H1 (cell line): ENCODE results near the gene OR10J5. TPM values are rescaled to one million over a fixed set of nuclear protein-coding genes. Genes with fewer than 3 reads are reported as not detected.
"Not testable (repeated sequence)": the region's sequence is repeated elsewhere in the genome, so short reads cannot be mapped to it uniquely, and the experiment has no call there.

ENCODE experiments used
- CTCF ChIA-PET: fragments of 300-600 bp; sonication (Branson Sonifier 250); formaldehyde crosslinking; loops from one replicate; lab custom pipeline; 2021; ENCODE audit not compliant: partially characterized antibody; lab: Charles Lee
- POLR2A ChIA-PET: fragments of 300-600 bp; sonication (Branson Sonifier 250); formaldehyde crosslinking; loops from one replicate; lab custom pipeline; 2021; ENCODE audit warnings: inconsistent platforms; ENCODE audit not compliant: partially characterized antibody; lab: Charles Lee
- DNase-seq, 2 experiments: peaks; one replicate each; pipeline versions ENCODE4 v3.0.0 to v3.0.0-alpha.2; 2010 to 2022; ENCODE audit warnings: low spot score in 2 of 2, low read depth in 1 of 2, mixed read lengths in 1 of 2
- FAIRE-seq: peaks from 2 replicates; lab custom pipeline; 2011; peaks lifted over from hg19 to GRCh38; lab: Jason Lieb, UNC
- H2AFZ ChIP-seq: 2 replicates; pipeline ENCODE4 v1.8.1; 2012; ENCODE audit warnings: low read length, inconsistent platforms
- H2AK5ac ChIP-seq: 2 replicates; pipeline ENCODE4 v1.6.1; 2013; ENCODE audit warnings: low read depth, low read length
- H2BK120ac ChIP-seq: replicated peaks from 2 replicates; pipeline ENCODE3; 2013; ENCODE audit warnings: low read depth, low read length, inconsistent platforms
- H2BK12ac ChIP-seq: 2 replicates; pipeline ENCODE4 v1.6.1; 2013; ENCODE audit warnings: low read depth, low read length
- H2BK15ac ChIP-seq: 2 replicates; pipeline ENCODE4 v1.6.1; 2013; ENCODE audit warnings: low read length
- H2BK20ac ChIP-seq: 2 replicates; pipeline ENCODE4 v1.6.1; 2013; ENCODE audit warnings: low read length
- H2BK5ac ChIP-seq: 2 replicates; pipeline ENCODE4 v1.6.1; 2013; ENCODE audit warnings: low read depth, low read length
- H3K14ac ChIP-seq: 2 replicates; pipeline ENCODE4 v1.6.1; 2013; ENCODE audit warnings: inconsistent platforms; ENCODE audit not compliant: insufficient read length
- H3K18ac ChIP-seq: 2 replicates; pipeline ENCODE4 v1.6.1; 2013; ENCODE audit warnings: low read length; ENCODE audit errors: extremely low read depth
- H3K23ac ChIP-seq: 2 replicates; pipeline ENCODE4 v1.6.1; 2013; ENCODE audit warnings: inconsistent platforms; ENCODE audit not compliant: insufficient read length
- H3K23me2 ChIP-seq: 2 replicates; pipeline ENCODE4 v1.6.1; 2013; ENCODE audit warnings: low read depth, low read length
- H3K27ac ChIP-seq: 2 replicates; pipeline ENCODE4 v1.6.1; 2011; ENCODE audit warnings: low read depth, low read length, inconsistent platforms
- H3K27me3 ChIP-seq, 4 experiments: replicated peaks in 1 of 4; 1 replicate in 1 of 4; 2 replicates in 3 of 4; pipeline versions ENCODE4 v1.6.1 to v1.8.1; 2011 to 2013; ENCODE audit warnings: low read length in 3 of 4, mild to moderate bottlenecking in 3 of 4, inconsistent platforms in 2 of 4, mixed read lengths in 2 of 4, moderate library complexity in 1 of 4; ENCODE audit not compliant: control insufficient read depth in 3 of 4, insufficient read depth in 3 of 4; ENCODE audit errors: extremely low read depth in 1 of 4
- H3K36me3 ChIP-seq, 4 experiments: 2 replicates each; pipeline versions ENCODE4 v1.6.1 to v1.8.1; 2011 to 2013; ENCODE audit warnings: mild to moderate bottlenecking in 4 of 4, low read length in 3 of 4, moderate library complexity in 2 of 4, control low read depth in 1 of 4, inconsistent platforms in 1 of 4; ENCODE audit not compliant: insufficient read depth in 4 of 4, control insufficient read depth in 2 of 4
- H3K4ac ChIP-seq: replicated peaks from 2 replicates; pipeline ENCODE3; 2013; ENCODE audit warnings: low read length, low read depth, mixed read lengths, inconsistent platforms; ENCODE audit not compliant: insufficient read length
- H3K4me1 ChIP-seq, 4 experiments: replicated peaks in 1 of 4; 1 replicate in 1 of 4; 2 replicates in 3 of 4; pipeline versions ENCODE4 v1.6.1 to v1.8.1; 2011 to 2013; ENCODE audit warnings: low read length in 3 of 4, inconsistent platforms in 2 of 4, mixed read lengths in 1 of 4; ENCODE audit not compliant: insufficient read depth in 4 of 4, control insufficient read depth in 3 of 4
- H3K4me2 ChIP-seq, 2 experiments: 2 replicates each; pipeline versions ENCODE4 v1.6.1 to v1.8.1; 2011 to 2013; ENCODE audit warnings: low read depth in 2 of 2, low read length in 2 of 2, control low read depth in 1 of 2, inconsistent platforms in 1 of 2, mild to moderate bottlenecking in 1 of 2; ENCODE audit not compliant: insufficient read depth in 1 of 2
- H3K4me3 ChIP-seq, 4 experiments: fragments of 200-600, 300-600 bp in 1 of 4; sonication (generic), shearing (Covaris generic), sonication (Bioruptor Twin) in 1 of 4; 2 replicates each; pipeline versions ENCODE4 v1.5.1 to v1.8.1; 2011 to 2016; ENCODE audit warnings: low read length in 4 of 4, low read depth in 3 of 4, control low read depth in 2 of 4, inconsistent platforms in 2 of 4, mild to moderate bottlenecking in 2 of 4, mixed read lengths in 1 of 4, moderate library complexity in 1 of 4; ENCODE audit not compliant: insufficient read depth in 2 of 4; ENCODE audit errors: extremely low read depth in 1 of 4
- H3K56ac ChIP-seq: replicated peaks from 2 replicates; pipeline ENCODE3; 2013; ENCODE audit warnings: low read depth, mild to moderate bottlenecking, mixed read lengths, low read length, inconsistent platforms; ENCODE audit not compliant: insufficient read length
- H3K79me1 ChIP-seq: 2 replicates; pipeline ENCODE4 v1.6.1; 2013; ENCODE audit warnings: low read depth, low read length, control low read depth
- H3K79me2 ChIP-seq, 2 experiments: 2 replicates each; pipeline versions ENCODE4 v1.6.1 to v1.8.1; 2012 to 2013; ENCODE audit warnings: low read length in 2 of 2, mild to moderate bottlenecking in 2 of 2, inconsistent platforms in 1 of 2; ENCODE audit not compliant: insufficient read depth in 2 of 2, control insufficient read depth in 1 of 2
- H3K9ac ChIP-seq, 4 experiments: replicated peaks in 1 of 4; 1 replicate in 1 of 4; 2 replicates in 3 of 4; pipeline versions ENCODE4 v1.6.1 to v1.8.1; 2011 to 2013; ENCODE audit warnings: low read depth in 3 of 4, low read length in 3 of 4, control low read depth in 2 of 4, mild to moderate bottlenecking in 2 of 4, moderate library complexity in 2 of 4, inconsistent platforms in 1 of 4; ENCODE audit errors: extremely low read depth in 1 of 4
- H3K9me3 ChIP-seq, 2 experiments: 2 replicates each; pipeline versions ENCODE4 v1.6.1 to v1.8.1; 2012 to 2013; ENCODE audit warnings: mild to moderate bottlenecking in 2 of 2, moderate library complexity in 2 of 2, control low read depth in 1 of 2, inconsistent platforms in 1 of 2, low read depth in 1 of 2, low read length in 1 of 2, mixed read lengths in 1 of 2; ENCODE audit not compliant: insufficient read depth in 2 of 2
- H4K20me1 ChIP-seq, 2 experiments: replicated peaks in 1 of 2; 2 replicates each; pipeline versions ENCODE3 to v1.8.1; 2011 to 2013; ENCODE audit warnings: inconsistent platforms in 2 of 2, low read length in 2 of 2, mild to moderate bottlenecking in 1 of 2; ENCODE audit not compliant: insufficient read depth in 2 of 2, control insufficient read depth in 1 of 2
- H4K5ac ChIP-seq: 2 replicates; pipeline ENCODE4 v1.6.1; 2013; ENCODE audit warnings: low read length, low read depth, mixed read lengths, inconsistent platforms; ENCODE audit not compliant: insufficient read length
- H4K8ac ChIP-seq: 2 replicates; pipeline ENCODE4 v1.8.0; 2013; ENCODE audit warnings: mild to moderate bottlenecking, moderate library complexity, low read length, inconsistent platforms; ENCODE audit not compliant: insufficient read depth; ENCODE audit errors: extremely low read depth
- H4K91ac ChIP-seq: replicated peaks from 2 replicates; pipeline ENCODE3; 2013; ENCODE audit warnings: low read length, mixed read lengths, inconsistent platforms; ENCODE audit not compliant: insufficient read length
- WGBS, 2 experiments: shearing (Covaris generic) in 1 of 2; methylation state at CpG; one replicate each; pipeline versions ENCODE4 v1.1.6 to v1.1.7; 2013 to 2015; ENCODE audit warnings: low lambda C conversion rate in 2 of 2, mixed read lengths in 2 of 2, inconsistent platforms in 1 of 2, low coverage in 1 of 2, missing lambda C conversion rate in 1 of 2; ENCODE audit not compliant: insufficient replicate concordance in 2 of 2, insufficient coverage in 1 of 2, insufficient read length in 1 of 2; ENCODE audit errors: extremely low coverage in 1 of 2, missing lambda C conversion rate in 1 of 2; 5-methylcytosine and 5-hydroxymethylcytosine counted together
- polyA plus RNA-seq, 7 experiments: library from polyadenylated mRNA; depleted of rRNA in 3 of 7; stranded (reverse) in 5 of 7; unstranded in 2 of 7; fragments of >200 nt in 5 of 7; fragments of 200-250 nt in 2 of 7; gene quantifications; 1 replicate in 5 of 7; 2 replicates in 1 of 7; 4 replicates in 1 of 7; pipeline versions ENCODE4 v1.2.1 to v1.2.3, GENCODE V29; 2011 to 2013; ENCODE audit warnings: missing spikeins in 2 of 7, mixed read lengths in 2 of 7
- total RNA-seq: library from RNA; stranded (reverse); fragmentation: NEBNext Ultra II Directional; extraction: Animal tissue kit (Norgen Biotek cat#: 25700); gene quantifications from 2 replicates; pipeline ENCODE4 v1.2.1, GENCODE V29; 2021

OR10J5 gene
- total and polyA plus RNA-seq, 2 of the 8 experiments (the other 6 are each of a cell fraction or from before 2014, with no cell fraction given): not detected

- H2BK20ac ChIP-seq, H2BK5ac ChIP-seq, H3K79me2 ChIP-seq, H2BK12ac ChIP-seq, H2BK15ac ChIP-seq, H3K14ac ChIP-seq, H3K79me1 ChIP-seq, H3K4ac ChIP-seq, H4K5ac ChIP-seq, H3K27me3 ChIP-seq, POLR2A ChIA-PET, H3K23me2 ChIP-seq, H4K20me1 ChIP-seq, FAIRE-seq, H3K23ac ChIP-seq, H3K36me3 ChIP-seq, H3K27ac ChIP-seq, DNase-seq, H3K18ac ChIP-seq, H3K9ac ChIP-seq, H3K4me2 ChIP-seq, H3K56ac ChIP-seq, H3K4me1 ChIP-seq, H3K4me3 ChIP-seq, H2BK120ac ChIP-seq, H2AK5ac ChIP-seq, H4K8ac ChIP-seq, CTCF ChIA-PET, H2AFZ ChIP-seq, H4K91ac ChIP-seq: not testable (repeated sequence)
- 86% methylated on average over 28 of the region's 33 CpGs; no CpG with 5 or more reads in 1 of the 2 experiments for WGBS, 2 experiments
- peaks cover 48 to 50% of the 10 kb centered on the region in 2 experiments for H3K9me3 ChIP-seq
Observed at GRCh38 chr1:159494513-159495210, 41.1 kb downstream of the OR10J5 start.
